Progenitor cell of endocrine pancreas (in vitro differentiated cells): Measurements from ENCODE around the gene MAB21L4. TPM values are rescaled to one million over a fixed set of nuclear protein-coding genes. Genes with fewer than 3 reads are reported as not detected.

Experiments used
- DNase-seq: peaks from one replicate; pipeline ENCODE4 v3.0.0; 2021; ENCODE audit warnings: low spot score; ENCODE audit not compliant: unreplicated experiment
- H3K27ac Mint-ChIP-seq: 2 replicates; pipeline ENCODE4 v1.8.0; 2021; ENCODE audit warnings: mild to moderate bottlenecking, moderate library complexity, mixed read lengths
- H3K27me3 Mint-ChIP-seq: 2 replicates; pipeline ENCODE4 v1.8.0; 2021; ENCODE audit warnings: mixed read lengths
- H3K36me3 Mint-ChIP-seq: 2 replicates; pipeline ENCODE4 v1.8.0; 2022; ENCODE audit warnings: mixed read lengths; ENCODE audit not compliant: insufficient read depth
- H3K4me1 Mint-ChIP-seq: 2 replicates; pipeline ENCODE4 v1.8.0; 2021; ENCODE audit warnings: low read depth, mixed read lengths
- H3K4me3 Mint-ChIP-seq: 2 replicates; pipeline ENCODE4 v1.8.0; 2021; ENCODE audit warnings: low read depth, mild to moderate bottlenecking, moderate library complexity, mixed read lengths
- H3K9me3 Mint-ChIP-seq: 2 replicates; pipeline ENCODE4 v1.8.0; 2021; ENCODE audit warnings: low read depth, mixed read lengths
- CTCF ChIP-seq: fragments of 200-600 bp; sonication (generic); IDR thresholded peaks from one replicate; pipeline ENCODE4 v1.5.0; 2021; ENCODE audit warnings: antibody characterized with exemption, mild to moderate bottlenecking; ENCODE audit not compliant: unreplicated experiment
- total RNA-seq: library from RNA; stranded (reverse); gene quantifications from 2 replicates; pipeline ENCODE4 v1.2.1, GENCODE V29; 2021

The MAB21L4 gene
- total RNA-seq, 1 donor from 2014 or later, result 9.7 TPM

GRCh38 chr2:240885566-240885965 lies 10.4 kb downstream of the MAB21L4 start:
- TF ChIP-seq CTCF, result no peak
- Mint-ChIP-seq H3K27ac (no peak overlapping the region), H3K4me1 (peaks cover 9% of the 10 kb centered on the region), H3K4me3 (no peak overlapping the region), H3K27me3 (no peaks in the 10 kb centered on the region), H3K9me3 (no peaks in the 10 kb centered on the region), H3K36me3 (no peaks in the 10 kb centered on the region)
- no peak for DNase-seq

- DNase-seq, result no peak
- TF ChIP-seq CTCF, result no peak
- H3K4me1 Mint-ChIP-seq, result peaks cover 9% of the 10 kb centered on the region
- no peaks in the 10 kb centered on the region for H3K36me3 Mint-ChIP-seq
- H3K4me3 Mint-ChIP-seq, result no peak overlapping the region
- H3K27ac Mint-ChIP-seq, result no peak overlapping the region
- H3K27me3 Mint-ChIP-seq, result no peaks in the 10 kb centered on the region
- no peaks in the 10 kb centered on the region for H3K9me3 Mint-ChIP-seq
Measured at GRCh38 chr2:240884745-240885144, 11.2 kb downstream of the MAB21L4 start.

GRCh38 chr2:240884221-240884620 lies 11.7 kb downstream of the MAB21L4 start:
- H3K27me3 Mint-ChIP-seq, result no peaks in the 10 kb centered on the region
- no peak for DNase-seq
- H3K9me3 Mint-ChIP-seq, result no peaks in the 10 kb centered on the region
- no peak overlapping the region for H3K27ac Mint-ChIP-seq
- no peak for TF ChIP-seq CTCF
- no peak overlapping the region for H3K4me3 Mint-ChIP-seq
- no peaks in the 10 kb centered on the region for H3K36me3 Mint-ChIP-seq
- peaks cover 9% of the 10 kb centered on the region for H3K4me1 Mint-ChIP-seq

DNA sequence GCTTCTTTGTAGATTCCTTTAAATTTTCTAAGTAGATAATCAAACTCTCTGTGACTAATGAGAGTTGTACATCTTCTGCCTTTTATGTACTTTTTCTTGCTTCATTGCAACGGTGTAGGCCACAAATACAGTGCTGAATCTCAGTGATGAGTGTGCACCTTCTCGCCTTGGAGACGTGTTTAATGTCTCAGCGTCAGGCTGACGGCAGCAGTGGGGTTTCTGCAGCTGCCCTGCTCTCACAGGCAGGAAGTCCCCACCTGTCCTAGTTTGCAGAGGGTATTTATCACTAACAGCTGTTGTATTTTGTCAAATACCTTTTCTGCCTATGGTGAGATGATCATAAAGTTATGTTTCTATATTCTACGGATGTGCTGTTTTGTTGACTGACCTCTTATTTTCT lies 14.0 kb downstream of the MAB21L4 start:
- Mint-ChIP-seq H3K4me1 (peaks cover 9% of the 10 kb centered on the region), H3K27ac (no peak overlapping the region), H3K27me3 (no peaks in the 10 kb centered on the region), H3K4me3 (no peak overlapping the region), H3K9me3 (no peaks in the 10 kb centered on the region), H3K36me3 (no peaks in the 10 kb centered on the region)
- DNase-seq, result no peak
- TF ChIP-seq CTCF, result no peak

- H3K4me3 Mint-ChIP-seq, result no peak overlapping the region
Measured at GRCh38 chr2:240879105-240879504, 16.9 kb downstream of the MAB21L4 start.

More at GRCh38 chr2:240879105-240879504, 16.9 kb downstream of the MAB21L4 start:
- H3K36me3 Mint-ChIP-seq, result no peaks in the 10 kb centered on the region
- H3K4me1 Mint-ChIP-seq, result peaks cover 14% of the 10 kb centered on the region
- H3K9me3 Mint-ChIP-seq, result no peaks in the 10 kb centered on the region
- TF ChIP-seq CTCF, result no peak
- H3K27ac Mint-ChIP-seq, result no peak overlapping the region
- no peaks in the 10 kb centered on the region for H3K27me3 Mint-ChIP-seq
- no peak for DNase-seq
